ENCODE measurements around the gene SYT13. TPM values are rescaled to one million over a fixed set of nuclear protein-coding genes. Genes with fewer than 3 reads are reported as not detected.

SYT13 gene
- total RNA-seq, 4 donors from 2014 or later, result 0.19 to 1.3 (median 0.67) TPM; not detected in 1

DNA sequence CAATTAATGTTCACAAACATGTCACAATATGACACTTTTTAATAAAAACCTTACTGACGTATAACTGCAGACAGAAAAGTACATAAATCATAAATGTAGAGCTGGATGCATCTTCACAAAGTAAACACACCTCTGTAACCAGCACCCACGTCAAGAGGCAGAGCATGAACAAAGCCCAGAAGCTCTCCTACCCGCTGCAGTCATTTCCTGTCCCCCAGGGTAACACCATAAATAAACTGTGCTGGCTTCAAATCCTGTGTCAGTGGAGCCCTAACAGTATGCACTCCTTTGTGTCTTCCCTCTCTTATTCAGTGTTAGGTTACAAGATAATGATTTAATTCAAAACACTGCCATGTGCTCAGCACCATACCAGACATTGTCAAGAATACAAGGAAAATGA lies 5.7 kb downstream of the SYT13 start:
- ATAC-seq, result no peak
- Histone ChIP-seq H3K4me3 (no peak overlapping the region), H3K27ac (no peak overlapping the region), H3K27me3 (peaks cover 76% of the 10 kb centered on the region), H3K9me3 (peaks cover 0 to 3% (median 0%) of the 10 kb centered on the region in 3 donors), H3K4me1 (no peaks in the 10 kb centered on the region), H3K36me3 (no peaks in the 10 kb centered on the region)
- TF ChIP-seq, protein P1, sequence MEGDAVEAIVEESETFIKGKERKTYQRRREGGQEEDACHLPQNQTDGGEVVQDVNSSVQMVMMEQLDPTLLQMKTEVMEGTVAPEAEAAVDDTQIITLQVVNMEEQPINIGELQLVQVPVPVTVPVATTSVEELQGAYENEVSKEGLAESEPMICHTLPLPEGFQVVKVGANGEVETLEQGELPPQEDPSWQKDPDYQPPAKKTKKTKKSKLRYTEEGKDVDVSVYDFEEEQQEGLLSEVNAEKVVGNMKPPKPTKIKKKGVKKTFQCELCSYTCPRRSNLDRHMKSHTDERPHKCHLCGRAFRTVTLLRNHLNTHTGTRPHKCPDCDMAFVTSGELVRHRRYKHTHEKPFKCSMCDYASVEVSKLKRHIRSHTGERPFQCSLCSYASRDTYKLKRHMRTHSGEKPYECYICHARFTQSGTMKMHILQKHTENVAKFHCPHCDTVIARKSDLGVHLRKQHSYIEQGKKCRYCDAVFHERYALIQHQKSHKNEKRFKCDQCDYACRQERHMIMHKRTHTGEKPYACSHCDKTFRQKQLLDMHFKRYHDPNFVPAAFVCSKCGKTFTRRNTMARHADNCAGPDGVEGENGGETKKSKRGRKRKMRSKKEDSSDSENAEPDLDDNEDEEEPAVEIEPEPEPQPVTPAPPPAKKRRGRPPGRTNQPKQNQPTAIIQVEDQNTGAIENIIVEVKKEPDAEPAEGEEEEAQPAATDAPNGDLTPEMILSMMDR (IDR thresholded peaks at IDR 0.05), result no peak
- TF ChIP-seq POLR2A (IDR thresholded peaks at IDR 0.05) (no peak), POLR2AphosphoS5 (IDR thresholded peaks at IDR 0.05) (no peak)
- 59 to 68% methylated on average over 3 of the region's 3 CpGs for WGBS, 2 donors (ENCODE audit: low coverage in 1 of 2)

DNA sequence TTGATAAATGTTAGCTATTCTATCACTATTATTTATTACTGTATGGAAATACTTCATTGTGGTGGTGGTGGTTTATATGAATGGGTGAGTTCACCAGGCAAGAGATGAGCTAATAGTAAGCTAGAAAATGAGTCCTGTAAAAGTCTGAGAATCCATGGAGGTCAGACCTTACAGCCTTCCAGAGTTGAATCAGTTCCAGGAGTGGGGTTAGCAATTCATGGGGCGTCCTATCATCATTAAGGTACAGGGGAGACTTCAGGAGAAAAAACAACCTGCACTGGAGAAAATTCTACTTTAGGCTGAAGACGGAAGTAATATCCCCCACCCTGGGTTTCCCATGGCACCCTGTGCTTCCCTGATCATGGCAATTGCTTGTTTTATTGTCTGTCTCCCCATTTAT lies 6.5 kb downstream of the SYT13 start:
- Histone ChIP-seq H3K36me3 (no peaks in the 10 kb centered on the region), H3K27ac (no peak overlapping the region), H3K4me1 (no peaks in the 10 kb centered on the region), H3K4me3 (no peak overlapping the region), H3K9me3 (peaks cover 0 to 3% (median 0%) of the 10 kb centered on the region in 3 donors), H3K27me3 (peaks cover 76% of the 10 kb centered on the region)
- TF ChIP-seq, protein P1 (IDR thresholded peaks at IDR 0.05), result no peak
- no peak for TF ChIP-seq EP300 (IDR thresholded peaks at IDR 0.05)
- no peak for TF ChIP-seq POLR2A (IDR thresholded peaks at IDR 0.05)
- TF ChIP-seq POLR2AphosphoS5 (IDR thresholded peaks at IDR 0.05), result no peak
- WGBS, 2 donors (ENCODE audit: low coverage in 1 of 2), result 85 to 92% methylated on average over 2 of the region's 2 CpGs
- no peak for ATAC-seq

- 82 to 87% methylated on average over 4 of the region's 4 CpGs for WGBS, 2 donors (ENCODE audit: low coverage in 1 of 2)
- ATAC-seq, result no peak
- Histone ChIP-seq H3K27me3 (peaks cover 76% of the 10 kb centered on the region), H3K27ac (no peak overlapping the region), H3K36me3 (no peaks in the 10 kb centered on the region), H3K9me3 (peaks cover 0 to 3% (median 0%) of the 10 kb centered on the region in 3 donors), H3K4me1 (no peaks in the 10 kb centered on the region), H3K4me3 (no peak overlapping the region)
- TF ChIP-seq EP300 (IDR thresholded peaks at IDR 0.05), result no peak
- TF ChIP-seq POLR2A (IDR thresholded peaks at IDR 0.05), result no peak
- TF ChIP-seq POLR2AphosphoS5 (IDR thresholded peaks at IDR 0.05), result no peak
- TF ChIP-seq, protein P1 (IDR thresholded peaks at IDR 0.05), result no peak
Observed at GRCh38 chr11:45278714-45279113, 7.4 kb downstream of the SYT13 start.

DNA sequence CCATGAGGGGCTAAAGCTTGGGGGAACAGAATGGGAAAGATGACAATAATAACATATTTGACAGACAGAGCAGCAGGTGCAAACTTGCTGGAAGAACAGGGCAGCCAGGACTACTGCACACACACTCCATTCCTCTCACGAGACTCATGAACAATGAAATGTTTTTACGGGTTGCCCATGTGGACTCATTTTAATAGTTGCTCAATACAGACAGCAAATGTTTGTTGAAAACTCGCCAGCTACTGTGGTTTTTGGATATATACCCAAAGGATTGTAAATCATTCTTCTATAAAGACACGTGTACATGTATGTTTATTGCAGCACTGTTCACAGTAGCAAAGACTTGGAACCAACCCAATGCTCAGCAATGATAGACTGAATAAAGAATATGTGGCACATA lies 10.3 kb downstream of the SYT13 start:
- H3K36me3 ChIP-seq, result no peaks in the 10 kb centered on the region
- H3K4me1 ChIP-seq, result no peaks in the 10 kb centered on the region
- WGBS, 2 donors (ENCODE audit: low coverage in 1 of 2), result 59 to 77% methylated on average over 4 of the region's 4 CpGs
- TF ChIP-seq POLR2AphosphoS5 (IDR thresholded peaks at IDR 0.05) (no peak), EP300 (IDR thresholded peaks at IDR 0.05) (no peak), POLR2A (IDR thresholded peaks at IDR 0.05) (no peak)
- TF ChIP-seq, protein P1 (IDR thresholded peaks at IDR 0.05), result no peak
- no peak for ATAC-seq
- peaks cover 0 to 3% (median 0%) of the 10 kb centered on the region in 3 donors for H3K9me3 ChIP-seq
- H3K27me3 ChIP-seq, result peaks cover 69% of the 10 kb centered on the region
- no peak overlapping the region for H3K27ac ChIP-seq
- no peak overlapping the region for H3K4me3 ChIP-seq

- no peak for ATAC-seq
- TF ChIP-seq POLR2A (IDR thresholded peaks at IDR 0.05) (no peak), EP300 (IDR thresholded peaks at IDR 0.05) (no peak), POLR2AphosphoS5 (IDR thresholded peaks at IDR 0.05) (no peak)
- TF ChIP-seq, protein P1 (IDR thresholded peaks at IDR 0.05), result no peak
- no peaks in the 10 kb centered on the region for H3K4me1 ChIP-seq
- no peak overlapping the region for H3K27ac ChIP-seq
- H3K36me3 ChIP-seq, result no peaks in the 10 kb centered on the region
- H3K4me3 ChIP-seq, result no peak overlapping the region
- peaks cover 66% of the 10 kb centered on the region for H3K27me3 ChIP-seq
- WGBS, 2 donors (ENCODE audit: low coverage in 1 of 2), result 51 to 87% methylated on average over 3 to 4 of the region's 4 CpGs
- no peaks in the 10 kb centered on the region for H3K9me3 ChIP-seq
Observed at GRCh38 chr11:45274206-45274605, 11.9 kb downstream of the SYT13 start.

Measured in gastroesophageal sphincter (tissue), 4 donors.